ENCODE data around the gene EIF4A3. TPM values are rescaled to one million over a fixed set of nuclear protein-coding genes. Genes with fewer than 3 reads are reported as not detected.
A peak's percentile ranks its signal among the peaks of the same experiment; 100 is the strongest.

Gene EIF4A3
- total RNA-seq, 3 donors from 2014 or later: 228 to 251 (median 230) TPM

DNA sequence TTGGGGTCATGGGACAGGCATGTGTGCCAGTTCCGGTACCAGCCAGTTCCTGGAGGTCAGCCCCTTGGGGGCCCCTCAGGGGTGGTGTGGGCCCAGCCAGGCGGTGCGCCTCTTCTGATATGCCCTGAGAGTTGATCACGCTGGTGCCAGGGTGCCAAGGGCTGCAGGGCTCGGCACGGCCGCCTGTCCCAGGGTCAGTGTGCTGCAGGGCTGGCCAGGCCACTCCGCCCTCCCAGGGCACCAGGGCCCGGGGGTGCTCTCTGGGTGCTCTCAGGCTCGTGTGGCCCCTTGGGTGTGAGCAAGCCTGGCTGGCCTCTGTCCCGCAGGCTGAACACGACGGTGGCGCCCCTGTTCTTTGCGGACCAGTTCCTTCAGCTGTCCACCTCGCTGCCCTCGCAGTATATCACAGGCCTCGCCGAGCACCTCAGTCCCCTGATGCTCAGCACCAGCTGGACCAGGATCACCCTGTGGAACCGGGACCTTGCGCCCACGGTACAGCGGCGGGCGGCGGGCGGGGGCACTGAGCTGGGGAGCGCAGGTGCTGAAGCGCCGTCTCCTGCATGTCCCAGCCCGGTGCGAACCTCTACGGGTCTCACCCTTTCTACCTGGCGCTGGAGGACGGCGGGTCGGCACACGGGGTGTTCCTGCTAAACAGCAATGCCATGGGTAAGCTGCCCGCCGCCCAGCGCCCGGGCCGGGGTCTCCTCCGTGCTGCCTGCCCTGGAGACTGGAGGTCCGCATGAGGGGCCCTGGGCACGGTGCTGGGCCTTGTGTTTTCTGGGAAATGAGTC, 39.5 kb downstream of the EIF4A3 start:
- Mint-ChIP-seq H3K27me3 (ENCODE audit: low read depth) (no peaks in the 10 kb centered on the region), H3K9me3 (no peaks in the 10 kb centered on the region), H3K4me1 (ENCODE audit: low read depth) (peaks cover 6% of the 10 kb centered on the region), H3K36me3 (ENCODE audit: insufficient read depth) (no peaks in the 10 kb centered on the region), H3K4me3 (no peak overlapping the region)
- DNase-seq: no peak
- no peak for ATAC-seq

DNA sequence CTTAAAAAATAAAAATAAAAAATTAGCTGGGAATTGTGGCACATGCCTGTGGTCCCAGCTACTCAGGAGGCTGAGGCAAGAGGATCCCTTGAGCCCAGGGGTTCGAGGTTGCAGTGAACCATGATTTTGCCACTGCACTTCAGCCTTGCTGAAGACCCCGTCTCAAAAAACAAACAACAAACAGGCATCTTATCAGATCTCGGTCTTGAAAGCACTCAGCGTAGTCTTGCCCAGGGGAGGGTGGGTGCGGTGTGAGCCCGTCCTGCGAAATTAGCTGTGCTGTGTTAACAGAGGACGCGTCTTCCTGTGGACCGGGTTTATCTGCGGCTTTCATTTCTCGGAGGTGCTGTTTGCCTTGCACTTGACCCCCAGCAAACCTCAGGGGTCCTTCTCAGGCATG, 40.2 kb downstream of the EIF4A3 start:
- H3K9me3 Mint-ChIP-seq: no peaks in the 10 kb centered on the region
- ATAC-seq (no peak), DNase-seq (no peak)
- peaks cover 13% of the 10 kb centered on the region for H3K4me1 Mint-ChIP-seq (ENCODE audit: low read depth)
- no peak overlapping the region for H3K4me3 Mint-ChIP-seq
- no peaks in the 10 kb centered on the region for H3K27me3 Mint-ChIP-seq (ENCODE audit: low read depth)
- no peaks in the 10 kb centered on the region for H3K36me3 Mint-ChIP-seq (ENCODE audit: insufficient read depth)

DNA sequence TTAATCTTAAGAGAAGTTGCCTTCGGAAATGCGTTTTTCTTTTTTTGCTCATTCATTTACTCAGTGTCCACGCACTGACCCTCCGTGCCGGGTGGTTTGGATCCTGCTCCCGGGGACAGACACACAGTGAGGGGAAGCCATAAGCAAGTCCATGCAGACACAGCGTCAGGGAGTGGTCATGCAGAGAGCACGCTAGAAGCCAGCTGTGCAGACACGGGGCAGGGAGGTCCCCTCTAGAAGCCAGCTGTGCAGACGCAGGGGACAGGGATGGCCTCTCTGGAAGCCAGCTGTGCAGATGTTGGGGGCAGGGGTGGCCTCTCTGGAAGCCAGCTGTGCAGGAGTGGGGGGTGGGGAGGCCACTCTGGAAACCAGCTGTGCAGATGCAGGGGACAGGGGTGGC, 40.8 kb downstream of the EIF4A3 start:
- peaks cover 14% of the 10 kb centered on the region for H3K4me1 Mint-ChIP-seq (ENCODE audit: low read depth)
- no peak overlapping the region for H3K4me3 Mint-ChIP-seq
- H3K9me3 Mint-ChIP-seq: no peaks in the 10 kb centered on the region
- ATAC-seq: no peak
- no peak for DNase-seq
- no peaks in the 10 kb centered on the region for H3K27me3 Mint-ChIP-seq (ENCODE audit: low read depth)
- H3K36me3 Mint-ChIP-seq (ENCODE audit: insufficient read depth): no peaks in the 10 kb centered on the region

DNA sequence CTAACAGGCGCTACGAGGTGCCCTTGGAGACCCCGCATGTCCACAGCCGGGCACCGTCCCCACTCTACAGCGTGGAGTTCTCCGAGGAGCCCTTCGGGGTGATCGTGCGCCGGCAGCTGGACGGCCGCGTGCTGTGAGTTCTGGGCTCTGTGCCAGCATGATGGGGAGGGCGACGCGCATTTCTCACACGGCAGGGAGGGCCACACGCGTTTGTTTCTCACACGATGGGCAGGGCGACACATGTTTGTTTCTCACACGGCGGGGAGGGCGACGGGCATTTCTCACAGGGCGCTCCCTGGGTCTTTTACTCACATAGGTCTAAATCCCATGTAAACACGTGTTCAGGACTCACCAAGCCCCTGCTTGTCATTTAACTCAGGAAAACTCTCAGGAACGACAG, 41.2 kb downstream of the EIF4A3 start:
- H3K9me3 Mint-ChIP-seq: no peaks in the 10 kb centered on the region
- ATAC-seq (no peak), DNase-seq (no peak)
- H3K4me3 Mint-ChIP-seq: no peak overlapping the region
- no peaks in the 10 kb centered on the region for H3K27me3 Mint-ChIP-seq (ENCODE audit: low read depth)
- peaks cover 17% of the 10 kb centered on the region for H3K4me1 Mint-ChIP-seq (ENCODE audit: low read depth)
- no peaks in the 10 kb centered on the region for H3K36me3 Mint-ChIP-seq (ENCODE audit: insufficient read depth)

DNA sequence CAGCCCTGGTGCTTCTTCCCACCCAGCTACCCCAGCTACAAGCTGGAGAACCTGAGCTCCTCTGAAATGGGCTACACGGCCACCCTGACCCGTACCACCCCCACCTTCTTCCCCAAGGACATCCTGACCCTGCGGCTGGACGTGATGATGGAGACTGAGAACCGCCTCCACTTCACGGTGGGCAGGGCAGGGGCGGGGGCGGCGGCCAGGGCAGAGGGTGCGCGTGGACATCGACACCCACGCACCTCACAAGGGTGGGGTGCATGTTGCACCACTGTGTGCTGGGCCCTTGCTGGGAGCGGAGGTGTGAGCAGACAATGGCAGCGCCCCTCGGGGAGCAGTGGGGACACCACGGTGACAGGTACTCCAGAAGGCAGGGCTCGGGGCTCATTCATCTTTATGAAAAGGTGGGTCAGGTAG, 42.0 kb downstream of the EIF4A3 start:
- Mint-ChIP-seq H3K36me3 (ENCODE audit: insufficient read depth) (no peaks in the 10 kb centered on the region), H3K27me3 (ENCODE audit: low read depth) (no peaks in the 10 kb centered on the region), H3K9me3 (no peaks in the 10 kb centered on the region), H3K4me1 (ENCODE audit: low read depth) (peaks cover 25% of the 10 kb centered on the region), H3K4me3 (no peak overlapping the region)
- ATAC-seq (no peak), DNase-seq (no peak)

DNA sequence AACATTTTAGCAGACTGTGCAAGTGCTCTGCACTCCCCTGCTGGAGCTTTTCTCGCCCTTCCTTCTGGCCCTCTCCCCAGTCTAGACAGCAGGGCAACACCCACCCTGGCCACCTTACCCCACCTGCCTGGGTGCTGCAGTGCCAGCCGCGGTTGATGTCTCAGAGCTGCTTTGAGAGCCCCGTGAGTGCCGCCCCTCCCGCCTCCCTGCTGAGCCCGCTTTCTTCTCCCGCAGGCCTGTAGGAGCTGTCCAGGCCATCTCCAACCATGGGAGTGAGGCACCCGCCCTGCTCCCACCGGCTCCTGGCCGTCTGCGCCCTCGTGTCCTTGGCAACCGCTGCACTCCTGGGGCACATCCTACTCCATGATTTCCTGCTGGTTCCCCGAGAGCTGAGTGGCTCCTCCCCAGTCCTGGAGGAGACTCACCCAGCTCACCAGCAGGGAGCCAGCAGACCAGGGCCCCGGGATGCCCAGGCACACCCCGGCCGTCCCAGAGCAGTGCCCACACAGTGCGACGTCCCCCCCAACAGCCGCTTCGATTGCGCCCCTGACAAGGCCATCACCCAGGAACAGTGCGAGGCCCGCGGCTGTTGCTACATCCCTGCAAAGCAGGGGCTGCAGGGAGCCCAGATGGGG, 42.5 kb downstream of the EIF4A3 start:
- Mint-ChIP-seq H3K9me3 (no peaks in the 10 kb centered on the region), H3K36me3 (ENCODE audit: insufficient read depth) (no peaks in the 10 kb centered on the region), H3K4me3 (no peak overlapping the region), H3K4me1 (ENCODE audit: low read depth) (peaks cover 30% of the 10 kb centered on the region), H3K27me3 (ENCODE audit: low read depth) (no peaks in the 10 kb centered on the region)
- DNase-seq (no peak), ATAC-seq (no peak)

DNA sequence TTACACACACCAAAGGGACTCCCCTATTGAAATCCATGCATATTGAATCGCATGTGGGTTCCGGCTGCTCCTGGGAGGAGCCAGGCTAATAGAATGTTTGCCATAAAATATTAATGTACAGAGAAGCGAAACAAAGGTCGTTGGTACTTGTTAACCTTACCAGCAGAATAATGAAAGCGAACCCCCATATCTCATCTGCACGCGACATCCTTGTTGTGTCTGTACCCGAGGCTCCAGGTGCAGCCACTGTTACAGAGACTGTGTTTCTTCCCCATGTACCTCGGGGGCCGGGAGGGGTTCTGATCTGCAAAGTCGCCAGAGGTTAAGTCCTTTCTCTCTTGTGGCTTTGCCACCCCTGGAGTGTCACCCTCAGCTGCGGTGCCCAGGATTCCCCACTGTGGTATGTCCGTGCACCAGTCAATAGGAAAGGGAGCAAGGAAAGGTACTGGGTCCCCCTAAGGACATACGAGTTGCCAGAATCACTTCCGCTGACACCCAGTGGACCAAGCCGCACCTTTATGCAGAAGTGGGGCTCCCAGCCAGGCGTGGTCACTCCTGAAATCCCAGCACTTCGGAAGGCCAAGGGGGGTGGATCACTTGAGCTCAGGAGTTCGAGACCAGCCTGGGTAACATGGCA, 43.4 kb downstream of the EIF4A3 start:
- H3K27me3 Mint-ChIP-seq (ENCODE audit: low read depth): no peaks in the 10 kb centered on the region
- H3K4me1 Mint-ChIP-seq (ENCODE audit: low read depth): peaks cover 31% of the 10 kb centered on the region
- no peaks in the 10 kb centered on the region for H3K36me3 Mint-ChIP-seq (ENCODE audit: insufficient read depth)
- ATAC-seq: no peak
- peak overlapping the region; percentile 45 for H3K4me3 Mint-ChIP-seq
- no peaks in the 10 kb centered on the region for H3K9me3 Mint-ChIP-seq
- no peak for DNase-seq

DNA sequence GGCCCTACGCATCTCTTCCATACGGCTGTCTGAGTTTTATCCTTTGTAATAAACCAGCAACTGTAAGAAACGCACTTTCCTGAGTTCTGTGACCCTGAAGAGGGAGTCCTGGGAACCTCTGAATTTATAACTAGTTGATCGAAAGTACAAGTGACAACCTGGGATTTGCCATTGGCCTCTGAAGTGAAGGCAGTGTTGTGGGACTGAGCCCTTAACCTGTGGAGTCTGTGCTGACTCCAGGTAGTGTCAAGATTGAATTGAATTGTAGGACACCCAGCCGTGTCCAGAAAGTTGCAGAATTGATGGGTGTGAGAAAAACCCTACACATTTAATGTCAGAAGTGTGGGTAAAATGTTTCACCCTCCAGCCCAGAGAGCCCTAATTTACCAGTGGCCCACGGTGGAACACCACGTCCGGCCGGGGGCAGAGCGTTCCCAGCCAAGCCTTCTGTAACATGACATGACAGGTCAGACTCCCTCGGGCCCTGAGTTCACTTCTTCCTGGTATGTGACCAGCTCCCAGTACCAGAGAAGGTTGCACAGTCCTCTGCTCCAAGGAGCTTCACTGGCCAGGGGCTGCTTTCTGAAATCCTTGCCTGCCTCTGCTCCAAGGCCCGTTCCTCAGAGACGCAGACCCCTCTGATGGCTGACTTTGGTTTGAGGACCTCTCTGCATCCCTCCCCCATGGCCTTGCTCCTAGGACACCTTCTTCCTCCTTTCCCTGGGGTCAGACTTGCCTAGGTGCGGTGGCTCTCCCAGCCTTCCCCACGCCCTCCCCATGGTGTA, 44.1 kb downstream of the EIF4A3 start:
- Mint-ChIP-seq H3K9me3 (no peaks in the 10 kb centered on the region), H3K4me3 (peak overlapping the region; percentile 84), H3K27me3 (ENCODE audit: low read depth) (no peaks in the 10 kb centered on the region), H3K4me1 (ENCODE audit: low read depth) (peaks cover 31% of the 10 kb centered on the region), H3K36me3 (ENCODE audit: insufficient read depth) (no peaks in the 10 kb centered on the region)
- ATAC-seq: no peak
- DNase-seq: no peak

DNA sequence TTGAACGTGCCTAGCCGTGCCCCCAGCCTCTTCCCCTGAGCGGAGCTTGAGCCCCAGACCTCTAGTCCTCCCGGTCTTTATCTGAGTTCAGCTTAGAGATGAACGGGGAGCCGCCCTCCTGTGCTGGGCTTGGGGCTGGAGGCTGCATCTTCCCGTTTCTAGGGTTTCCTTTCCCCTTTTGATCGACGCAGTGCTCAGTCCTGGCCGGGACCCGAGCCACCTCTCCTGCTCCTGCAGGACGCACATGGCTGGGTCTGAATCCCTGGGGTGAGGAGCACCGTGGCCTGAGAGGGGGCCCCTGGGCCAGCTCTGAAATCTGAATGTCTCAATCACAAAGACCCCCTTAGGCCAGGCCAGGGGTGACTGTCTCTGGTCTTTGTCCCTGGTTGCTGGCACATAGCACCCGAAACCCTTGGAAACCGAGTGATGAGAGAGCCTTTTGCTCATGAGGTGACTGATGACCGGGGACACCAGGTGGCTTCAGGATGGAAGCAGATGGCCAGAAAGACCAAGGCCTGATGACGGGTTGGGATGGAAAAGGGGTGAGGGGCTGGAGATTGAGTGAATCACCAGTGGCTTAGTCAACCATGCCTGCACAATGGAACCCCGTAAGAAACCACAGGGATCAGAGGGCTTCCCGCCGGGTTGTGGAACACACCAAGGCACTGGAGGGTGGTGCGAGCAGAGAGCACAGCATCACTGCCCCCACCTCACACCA, 44.8 kb downstream of the EIF4A3 start:
- Mint-ChIP-seq H3K36me3 (ENCODE audit: insufficient read depth) (no peaks in the 10 kb centered on the region), H3K9me3 (no peaks in the 10 kb centered on the region), H3K27me3 (ENCODE audit: low read depth) (peaks cover 4% of the 10 kb centered on the region), H3K4me1 (ENCODE audit: low read depth) (peaks cover 31% of the 10 kb centered on the region), H3K4me3 (peak overlapping the region; percentile 84)
- peak; percentile 17 to 36 for ATAC-seq
- peak; percentile 18 for DNase-seq

DNA sequence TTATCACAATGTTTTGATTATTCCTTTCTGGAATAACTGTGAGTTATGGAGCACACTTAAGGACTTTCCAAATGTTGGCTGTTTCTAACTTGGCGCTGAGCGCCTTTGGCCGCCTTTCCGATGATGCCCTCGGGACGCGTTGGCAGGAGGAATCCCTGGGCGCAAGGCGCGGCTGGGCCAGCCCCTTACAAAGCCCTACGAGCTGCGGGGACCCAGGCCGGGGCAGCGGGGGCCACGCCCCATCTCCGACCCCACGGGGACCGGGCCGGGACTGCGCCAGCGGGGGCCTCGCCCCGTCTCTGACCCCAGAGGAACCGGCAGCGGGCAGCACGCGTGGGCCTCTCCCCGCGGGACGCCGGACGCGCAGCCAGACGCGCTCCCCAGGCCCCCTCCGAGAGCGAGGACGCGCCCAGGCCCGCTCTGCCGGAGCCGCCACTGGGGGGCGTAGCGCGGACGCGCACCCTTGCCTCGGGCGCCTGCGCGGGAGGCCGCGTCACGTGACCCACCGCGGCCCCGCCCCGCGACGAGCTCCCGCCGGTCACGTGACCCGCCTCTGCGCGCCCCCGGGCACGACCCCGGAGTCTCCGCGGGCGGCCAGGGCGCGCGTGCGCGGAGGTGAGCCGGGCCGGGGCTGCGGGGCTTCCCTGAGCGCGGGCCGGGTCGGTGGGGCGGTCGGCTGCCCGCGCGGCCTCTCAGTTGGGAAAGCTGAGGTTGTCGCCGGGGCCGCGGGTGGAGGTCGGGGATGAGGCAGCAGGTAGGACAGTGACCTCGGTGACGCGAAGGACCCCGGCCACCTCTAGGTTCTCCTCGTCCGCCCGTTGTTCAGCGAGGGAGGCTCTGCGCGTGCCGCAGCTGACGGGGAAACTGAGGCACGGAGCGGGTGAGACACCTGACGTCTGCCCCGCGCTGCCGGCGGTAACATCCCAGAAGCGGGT, 45.6 kb downstream of the EIF4A3 start, which contains the start of gene GAA:
GAA (plus strand) TSS at position 571 of the 935 bp plus-strand sequence. CDS start 3,006 bp downstream, outside the sequence.
- Mint-ChIP-seq H3K27me3 (ENCODE audit: low read depth) (peaks cover 8% of the 10 kb centered on the region), H3K4me3 (peak within 1 kb of the TSS; percentile 84), H3K9me3 (no peaks in the 10 kb centered on the region), H3K4me1 (ENCODE audit: low read depth) (peaks cover 31% of the 10 kb centered on the region), H3K36me3 (ENCODE audit: insufficient read depth) (no peaks in the 10 kb centered on the region)
- DNase-seq (peak; percentile 86), ATAC-seq (peak; percentile 83 to 88)

DNA sequence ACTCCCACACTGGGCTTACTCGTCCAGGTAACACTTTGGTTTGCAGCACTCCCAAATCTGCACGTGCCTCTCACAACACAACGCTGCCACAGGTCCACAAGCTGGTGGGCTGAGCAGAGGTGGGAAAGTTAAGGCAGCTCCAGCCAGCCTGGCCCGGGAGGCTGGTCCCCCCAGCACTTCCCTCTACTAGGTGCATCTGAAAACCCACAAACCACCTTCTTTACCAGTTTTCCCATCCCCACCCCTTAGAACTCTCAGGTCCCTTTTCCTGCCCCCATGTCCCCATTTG, 46.9 kb downstream of the EIF4A3 start:
- DNase-seq (no peak), ATAC-seq (no peak)
- peaks cover 8% of the 10 kb centered on the region for H3K27me3 Mint-ChIP-seq (ENCODE audit: low read depth)
- no peaks in the 10 kb centered on the region for H3K36me3 Mint-ChIP-seq (ENCODE audit: insufficient read depth)
- peaks cover 31% of the 10 kb centered on the region for H3K4me1 Mint-ChIP-seq (ENCODE audit: low read depth)
- peak overlapping the region; percentile 83 for H3K4me3 Mint-ChIP-seq
- no peaks in the 10 kb centered on the region for H3K9me3 Mint-ChIP-seq

DNA sequence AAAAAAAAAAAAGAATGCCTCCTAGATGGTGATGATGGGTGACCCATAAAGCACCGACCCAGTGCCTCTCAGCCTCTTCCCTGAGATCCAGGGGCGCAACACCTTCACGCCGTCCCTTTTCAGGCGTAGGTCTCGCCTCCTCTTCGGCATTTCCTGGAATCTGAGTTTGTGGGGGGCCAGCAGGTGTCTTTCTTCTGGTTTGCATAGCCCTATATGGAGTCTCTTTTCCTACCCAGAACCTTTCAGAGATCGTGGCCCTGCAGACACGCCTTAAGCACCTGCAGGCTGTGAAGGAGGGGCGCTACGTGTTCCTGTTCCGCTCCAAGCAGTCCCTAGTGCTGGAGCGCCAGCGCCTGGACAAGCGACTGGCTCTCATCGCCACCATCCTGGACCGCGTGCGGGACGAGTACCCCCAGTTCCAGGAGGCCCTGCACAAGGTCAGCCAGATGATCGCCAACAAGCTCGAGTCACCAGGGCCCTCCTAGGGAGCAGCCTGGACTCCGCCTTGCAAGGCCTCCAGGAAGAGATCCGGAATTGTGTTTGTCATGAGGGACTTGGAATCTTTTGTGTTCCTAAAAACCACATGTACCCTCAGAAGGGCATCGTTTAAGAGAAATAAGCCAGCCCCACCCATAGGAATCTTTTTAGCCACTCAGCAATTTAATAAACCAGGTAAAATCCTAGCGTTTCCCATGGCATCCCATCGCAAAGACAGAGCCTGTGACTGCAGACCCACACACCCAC, 47.5 kb downstream of the EIF4A3 start:
- ATAC-seq: no peak
- Mint-ChIP-seq H3K36me3 (ENCODE audit: insufficient read depth) (no peaks in the 10 kb centered on the region), H3K4me3 (peak overlapping the region; percentile 31)

More for the DNA sequence above, 47.5 kb downstream of the EIF4A3 start:
- DNase-seq: no peak
- peaks cover 31% of the 10 kb centered on the region for H3K4me1 Mint-ChIP-seq (ENCODE audit: low read depth)
- no peaks in the 10 kb centered on the region for H3K9me3 Mint-ChIP-seq
- H3K27me3 Mint-ChIP-seq (ENCODE audit: low read depth): peaks cover 8% of the 10 kb centered on the region
